Gastrocnemius medialis (tissue), 4 donors: ENCODE measurements around the gene CACNA1D.

ENCODE experiments used
- CTCF ChIP-seq, 5 experiments: fragments of 450-650 bp in 3 of 5; fragments of 200-600 bp in 2 of 5; sonication (generic) in 2 of 5; IDR thresholded peaks in 4 of 5; conservative IDR thresholded peaks in 1 of 5; 1 replicate in 4 of 5; 2 replicates in 1 of 5; pipeline ENCODE4 v1.5.1; 2016 to 2019; ENCODE audit warnings: antibody characterized with exemption in 5 of 5, mild to moderate bottlenecking in 3 of 5, moderate library complexity in 3 of 5
- POLR2A ChIP-seq, 2 donors: fragments of 450-650 bp; IDR thresholded peaks; one replicate each; pipeline ENCODE4 v1.6.1; 2017; ENCODE audit warnings: antibody characterized with exemption in 2 of 2, mild to moderate bottlenecking in 2 of 2, moderate library complexity in 2 of 2

- no peak for TF ChIP-seq CTCF (IDR thresholded peaks at IDR 0.05 in 4 of 5, conservative IDR thresholded peaks at IDR 0.05 in 1 of 5)
- TF ChIP-seq POLR2A (IDR thresholded peaks at IDR 0.05), result no peak
Measured at GRCh38 chr3:53671192-53671960, 177.0 kb downstream of the CACNA1D start.
